DMS53 (cell line): ENCODE measurements around the gene LUC7L2.
"Not testable (repeated sequence)": the region's sequence is repeated elsewhere in the genome, so short reads cannot be mapped to it uniquely, and the experiment has no call there.

ENCODE experiments used
- DNase-seq: peaks from one replicate; lab custom pipeline; 2025; lab: John Stamatoyannopoulos, UW

Gene LUC7L2

GRCh38 chr7:139357729-139358506 is 1.8 kb upstream of the LUC7L2 start:
- DNase-seq = not testable (repeated sequence)

GRCh38 chr7:139358541-139359365 is 941 bp upstream of the LUC7L2 start:
- DNase-seq = peak; percentile 94

- DNase-seq = peak; percentile 99
Observed at GRCh38 chr7:139360210-139360947, 685 bp downstream of the LUC7L2 start.

- DNase-seq = no peak
Observed at GRCh38 chr7:139360948-139361307, 1.2 kb downstream of the LUC7L2 start.

GRCh38 chr7:139361523-139361922 is 1.8 kb downstream of the LUC7L2 start:
- no peak for DNase-seq

- DNase-seq = no peak
Observed at GRCh38 chr7:139362302-139362701, 2.6 kb downstream of the LUC7L2 start.

GRCh38 chr7:139362981-139363380 is 3.3 kb downstream of the LUC7L2 start:
- DNase-seq = no peak

GRCh38 chr7:139365336-139365735 is 5.6 kb downstream of the LUC7L2 start:
- DNase-seq = no peak

- no peak for DNase-seq
Observed at GRCh38 chr7:139366400-139366799, 6.7 kb downstream of the LUC7L2 start.

GRCh38 chr7:139367438-139368155 is 7.9 kb downstream of the LUC7L2 start:
- DNase-seq = no peak

- DNase-seq = no peak
Observed at GRCh38 chr7:139370301-139370942, 10.7 kb downstream of the LUC7L2 start.

GRCh38 chr7:139370943-139371313 is 11.2 kb downstream of the LUC7L2 start:
- DNase-seq = no peak

- DNase-seq = no peak
Observed at GRCh38 chr7:139374246-139374645, 14.6 kb downstream of the LUC7L2 start.

- DNase-seq = no peak
Observed at GRCh38 chr7:139382439-139382838, 22.7 kb downstream of the LUC7L2 start.

- no peak for DNase-seq
Observed at GRCh38 chr7:139384611-139385010, 24.9 kb downstream of the LUC7L2 start.

- peak; percentile 13 for DNase-seq
Observed at GRCh38 chr7:139387594-139387993, 27.9 kb downstream of the LUC7L2 start.

- no peak for DNase-seq
Observed at GRCh38 chr7:139389091-139389490, 29.4 kb downstream of the LUC7L2 start.

GRCh38 chr7:139389774-139390173 is 30.1 kb downstream of the LUC7L2 start:
- no peak for DNase-seq

- DNase-seq = no peak
Observed at GRCh38 chr7:139393621-139394211, 34.0 kb downstream of the LUC7L2 start.

- no peak for DNase-seq
Observed at GRCh38 chr7:139394540-139394939, 34.8 kb downstream of the LUC7L2 start.

- no peak for DNase-seq
Observed at GRCh38 chr7:139396323-139396951, 36.7 kb downstream of the LUC7L2 start.
